GM21447 (cell line): ENCODE results near the gene HAVCR1.
"Not testable (repeated sequence)": the region's sequence is repeated elsewhere in the genome, so short reads cannot be mapped to it uniquely, and the experiment has no call there.

Experiments
- ATAC-seq: cut with Tn5 transposase; IDR thresholded peaks from one replicate; pipeline ENCODE4 v1.9.1; 2021; ENCODE audit not compliant: unreplicated experiment

Gene HAVCR1

DNA sequence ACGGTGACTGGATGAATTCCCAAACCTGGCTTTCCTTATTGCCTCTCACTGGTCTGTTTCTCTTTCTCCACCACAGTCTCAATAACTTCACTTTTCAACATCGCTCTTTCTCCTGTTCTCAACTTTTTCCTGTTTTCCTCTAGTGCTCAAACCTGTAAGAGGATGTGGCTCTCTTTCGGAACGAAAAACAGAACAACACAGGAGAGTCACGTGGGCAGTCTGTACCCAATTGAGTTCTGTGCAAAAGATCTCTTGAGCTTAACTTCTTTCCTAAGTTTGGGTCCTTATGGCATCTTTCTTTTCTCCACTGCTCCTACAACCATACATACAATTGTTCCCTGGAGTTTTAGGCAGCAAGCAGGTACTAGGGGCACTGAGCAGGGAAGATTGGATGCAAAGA is 8.9 kb downstream of the HAVCR1 start:
- ATAC-seq = peak; percentile 56

DNA sequence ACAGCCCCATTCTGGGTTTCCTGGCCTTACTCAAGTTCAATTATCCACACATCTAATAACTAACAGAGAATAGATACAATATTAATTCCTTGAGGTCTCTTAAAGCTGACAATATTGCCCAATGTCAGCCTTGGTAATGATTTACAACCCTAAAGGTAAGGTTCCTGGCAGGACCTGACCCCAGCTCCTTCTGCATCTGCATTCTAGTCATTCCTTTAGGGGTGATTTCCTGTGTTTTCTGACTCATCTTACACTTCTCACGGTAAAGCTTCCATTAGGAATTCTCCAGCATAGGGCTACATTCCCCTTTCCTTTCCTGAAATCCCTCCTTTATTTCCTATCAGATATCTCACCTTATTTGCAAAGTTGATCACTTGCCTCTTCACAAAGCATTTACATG is 9.3 kb downstream of the HAVCR1 start:
- no peak for ATAC-seq

DNA sequence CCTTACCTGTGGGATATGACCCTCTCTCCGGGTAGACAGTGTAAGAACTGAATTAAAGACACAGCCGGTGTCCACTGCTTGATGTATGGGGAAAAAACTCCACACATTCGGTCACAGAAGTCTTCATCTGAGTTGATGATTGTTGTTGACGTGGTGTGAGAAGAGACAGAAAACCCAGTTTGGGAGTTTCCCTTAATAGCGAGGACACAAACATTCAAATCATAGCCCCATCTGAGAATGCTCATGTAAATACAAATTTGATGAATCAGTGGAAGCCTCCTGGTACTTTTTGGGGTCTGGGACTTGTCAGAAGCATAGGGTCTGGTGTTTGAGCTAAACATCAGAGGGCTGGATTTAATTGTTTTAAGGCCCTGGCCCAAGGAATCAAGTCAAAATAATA is 11.0 kb downstream of the HAVCR1 start:
- ATAC-seq = no peak

DNA sequence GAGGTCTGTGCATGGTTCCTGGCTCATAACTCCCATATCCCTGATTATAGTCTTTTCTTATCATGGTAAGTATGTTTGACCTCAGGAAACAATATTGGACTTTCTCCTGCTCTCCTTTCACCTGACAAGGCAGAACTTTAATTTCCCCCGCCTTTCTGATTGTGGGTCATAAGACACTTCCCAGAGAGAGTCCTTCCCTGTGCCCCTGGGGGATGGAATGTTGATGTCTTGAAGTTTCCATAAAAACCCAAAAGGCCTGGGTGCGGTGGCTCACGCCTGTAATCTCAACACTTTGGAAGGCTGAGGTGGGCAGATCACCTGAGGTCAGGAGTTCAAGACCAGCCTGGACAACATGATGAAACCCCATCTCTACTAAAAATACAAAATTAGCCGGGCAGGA is 11.9 kb downstream of the HAVCR1 start:
- ATAC-seq = not testable (repeated sequence)

DNA sequence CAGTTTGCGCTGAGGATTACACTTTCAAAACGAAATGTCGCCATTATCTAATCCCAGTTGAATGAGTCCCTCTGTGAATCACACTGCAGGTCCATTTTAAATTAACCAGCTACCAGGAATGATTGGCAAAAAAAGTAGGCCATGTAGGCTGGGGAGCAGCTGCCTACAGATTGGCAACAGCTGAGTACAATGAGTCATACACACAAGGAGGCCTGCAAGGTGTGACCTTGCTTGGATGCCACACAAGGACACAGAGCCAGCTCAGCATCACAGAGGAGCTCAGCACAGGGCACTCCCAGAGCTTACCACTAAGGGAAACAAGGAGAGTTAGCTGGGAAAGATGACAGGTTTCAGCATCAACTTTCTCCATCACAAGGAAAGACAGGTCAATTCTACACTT is 12.9 kb downstream of the HAVCR1 start:
- no peak for ATAC-seq

DNA sequence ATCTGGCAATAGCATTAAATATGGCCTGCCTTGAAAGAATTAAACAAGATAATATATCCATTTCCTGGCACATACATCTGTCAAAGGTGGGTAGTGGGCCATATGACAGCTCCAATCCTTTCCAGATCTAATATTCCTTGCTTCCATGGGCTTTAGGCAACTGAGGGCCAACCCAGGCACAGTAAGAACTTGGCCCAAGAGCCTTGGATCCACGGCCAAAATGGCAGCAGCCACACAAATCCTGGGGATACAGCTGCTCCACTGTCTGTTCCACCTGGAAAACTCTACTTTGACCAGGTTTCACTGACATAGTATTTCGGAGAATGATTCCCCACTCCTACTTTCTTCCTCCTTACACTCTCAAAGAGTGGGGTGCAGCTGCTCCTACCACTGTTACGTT is 13.3 kb downstream of the HAVCR1 start:
- ATAC-seq = no peak

DNA sequence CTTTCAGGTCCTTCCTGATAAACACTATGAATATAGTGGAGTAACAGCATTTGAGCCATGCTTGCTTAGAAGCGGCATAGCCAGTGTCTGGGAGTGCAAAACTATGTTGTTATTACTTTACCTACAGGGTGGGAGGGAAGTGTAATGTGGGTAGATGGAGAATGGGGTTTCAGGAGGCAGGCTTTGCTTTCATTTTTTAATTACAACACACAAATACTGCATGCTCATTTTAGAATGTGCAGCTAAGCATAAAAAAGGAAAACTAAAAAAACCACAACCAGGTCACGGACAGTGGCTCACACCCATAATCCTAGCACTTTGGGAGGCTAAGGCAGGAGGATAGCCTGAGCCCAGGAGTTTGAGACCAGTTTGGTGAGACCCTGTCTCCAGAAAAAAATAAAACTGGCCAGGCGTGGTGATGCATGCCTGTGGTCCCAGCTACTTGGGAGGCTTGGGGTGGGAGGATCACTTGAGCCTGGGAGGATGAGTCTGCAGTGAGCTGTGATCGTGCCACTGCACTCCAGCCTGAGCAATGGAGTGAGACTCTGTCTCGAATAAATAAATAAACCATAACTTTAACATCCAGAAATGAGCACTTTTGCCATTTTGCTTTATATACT is 20.2 kb downstream of the HAVCR1 start:
- peak; percentile 58 for ATAC-seq

DNA sequence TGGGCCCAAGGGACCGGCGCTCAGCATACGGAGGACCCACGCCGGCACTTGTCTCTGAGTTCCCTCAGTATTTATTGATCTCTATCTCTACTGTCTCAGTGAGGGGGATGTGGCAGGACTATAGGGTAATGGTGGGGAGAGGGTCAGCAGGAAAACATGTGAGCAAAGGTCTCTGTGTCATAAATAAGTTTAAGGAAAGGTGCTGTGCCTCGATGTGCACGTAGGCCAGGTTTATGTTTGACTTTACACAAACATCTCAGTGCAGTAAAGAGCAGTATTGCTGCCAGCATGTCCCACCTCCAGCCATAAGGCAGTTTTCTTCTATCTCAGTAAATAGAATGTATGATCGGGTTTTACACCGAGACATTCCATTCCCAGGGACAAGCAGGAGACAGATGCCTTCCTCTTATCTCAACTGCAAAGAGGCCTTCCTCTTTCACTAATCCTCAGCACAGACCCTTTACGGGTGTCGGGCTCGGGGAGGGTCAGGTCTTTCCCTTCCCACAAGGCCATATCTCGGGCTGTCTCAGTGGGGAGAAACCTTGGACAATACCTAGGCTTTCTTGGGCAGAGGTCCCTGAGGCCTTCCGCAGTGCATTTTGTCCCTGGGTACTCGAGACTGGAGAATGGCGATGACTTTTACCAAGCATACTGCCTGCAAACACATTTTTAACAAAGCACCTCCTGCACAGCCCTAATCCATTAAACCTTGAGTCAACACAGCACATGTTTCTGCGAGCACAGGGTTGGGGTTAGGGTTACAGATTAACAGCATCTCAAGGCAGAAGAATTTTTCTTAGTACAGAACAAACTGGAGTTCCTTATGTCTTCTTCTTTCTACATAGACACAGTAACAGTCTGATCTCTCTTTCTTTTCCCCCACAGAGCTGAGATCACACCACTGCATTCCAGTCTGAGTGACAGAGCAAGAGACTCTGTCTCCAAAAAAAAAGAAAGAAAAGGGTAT is 24.5 kb downstream of the HAVCR1 start:
- not testable (repeated sequence) for ATAC-seq

DNA sequence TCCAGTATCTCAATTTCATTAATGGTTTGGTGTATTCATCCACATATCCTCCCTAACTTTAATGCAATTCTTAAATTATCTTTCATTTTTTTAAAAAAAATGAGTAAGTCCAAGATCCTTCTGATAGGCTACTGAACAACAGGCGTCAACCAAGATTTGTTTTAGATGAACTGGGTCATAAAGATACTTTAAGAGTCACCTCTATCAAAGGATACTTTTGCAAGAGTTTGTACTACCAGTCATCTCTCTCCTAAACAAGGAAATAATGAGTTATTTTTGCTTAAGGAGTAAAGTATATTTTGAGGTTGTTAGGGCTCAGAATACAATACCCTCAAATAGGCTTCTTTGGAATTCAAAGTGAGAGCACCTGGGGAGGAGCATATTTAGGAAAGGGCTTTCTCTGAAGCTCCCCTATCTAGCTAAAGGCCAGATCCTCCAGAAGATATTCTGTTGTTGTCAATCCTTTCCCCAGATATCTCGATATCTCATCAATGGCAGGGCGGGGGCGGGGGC is 25.8 kb downstream of the HAVCR1 start:
- ATAC-seq = no peak

DNA sequence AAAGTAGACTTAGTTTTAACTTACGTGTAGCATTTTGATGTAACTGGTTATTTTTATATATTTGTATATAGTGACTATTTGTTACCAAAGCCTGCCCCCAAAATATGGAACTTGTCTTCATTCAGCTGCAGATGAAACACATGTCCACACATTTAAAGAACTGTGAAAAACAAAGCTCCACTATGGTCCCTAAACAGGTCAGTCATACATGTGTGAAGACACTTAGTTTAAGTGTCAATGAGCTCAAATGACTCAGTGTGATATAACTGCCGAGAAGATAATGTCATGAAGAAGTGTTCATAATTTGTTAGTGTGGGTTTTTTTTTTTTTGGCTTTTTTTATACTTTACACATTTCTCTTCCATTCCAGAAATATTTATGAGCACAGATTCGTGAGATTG is 28.2 kb downstream of the HAVCR1 start:
- no peak for ATAC-seq

DNA sequence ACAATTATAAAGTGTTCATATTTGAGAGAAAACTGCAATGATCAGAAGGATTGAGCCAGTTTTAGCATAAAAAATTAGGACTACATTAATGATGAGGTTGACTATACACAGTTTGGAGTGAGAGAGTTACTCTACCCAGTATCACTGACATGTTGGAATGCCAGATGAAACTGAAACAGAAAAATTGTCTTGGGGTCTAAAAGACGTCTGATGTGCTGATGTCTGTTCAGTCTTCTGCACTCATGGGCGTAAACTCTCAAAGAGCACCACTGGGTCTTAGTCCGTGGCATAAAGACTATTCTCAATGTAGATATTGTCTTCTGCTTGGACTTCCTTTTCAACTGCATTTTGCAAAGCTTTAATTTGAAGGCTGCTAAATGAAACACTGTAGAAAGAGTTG is 29.5 kb downstream of the HAVCR1 start:
- no peak for ATAC-seq

DNA sequence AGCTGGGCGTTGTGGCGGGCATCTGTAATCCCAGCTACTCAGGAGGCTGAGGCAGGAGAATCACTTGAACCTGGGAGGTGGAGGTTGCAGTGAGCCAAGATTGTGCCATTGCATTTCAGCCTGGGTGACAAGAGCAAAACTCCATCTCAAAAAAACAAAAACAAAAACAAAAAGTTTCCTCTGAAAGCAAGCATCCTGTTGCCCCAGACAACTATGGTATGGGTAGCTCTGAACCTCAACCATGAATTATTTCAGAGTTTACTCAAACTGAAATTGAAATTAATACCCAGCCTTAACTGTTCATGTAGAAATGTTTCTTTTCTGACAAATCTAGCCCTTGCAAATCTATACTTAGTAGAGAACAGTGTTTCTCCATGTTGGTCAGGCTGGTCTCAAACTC is 31.3 kb downstream of the HAVCR1 start:
- peak; percentile 93 for ATAC-seq

DNA sequence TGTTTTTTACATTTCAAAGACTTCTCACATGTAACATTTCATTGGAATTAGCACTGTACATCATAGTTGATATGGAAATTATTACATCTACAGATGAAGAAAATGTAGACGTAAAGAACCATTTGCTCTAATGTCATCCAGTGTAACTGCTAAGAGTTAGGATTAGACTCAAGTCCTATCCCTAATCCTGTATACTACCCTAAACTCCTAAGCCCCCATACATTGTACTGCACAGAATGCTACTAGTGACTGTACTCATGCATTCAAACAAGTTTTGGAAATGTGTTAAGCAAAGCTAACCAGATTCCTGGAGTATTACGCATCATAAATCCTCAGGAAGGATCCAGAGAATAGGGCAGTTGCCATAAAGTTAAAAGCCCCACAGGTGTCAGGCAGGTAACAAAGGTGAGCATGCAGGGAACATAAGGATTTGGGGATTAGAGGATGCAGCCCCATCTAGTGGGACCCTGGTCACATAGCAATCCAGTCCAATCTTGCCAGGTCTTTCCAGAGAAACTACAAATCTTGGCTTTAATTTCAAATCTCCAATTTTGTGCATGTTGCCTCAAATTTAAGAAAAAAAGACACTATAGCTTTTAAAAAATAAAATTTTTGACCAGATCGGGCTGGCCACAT is 32.0 kb downstream of the HAVCR1 start:
- ATAC-seq = no peak

DNA sequence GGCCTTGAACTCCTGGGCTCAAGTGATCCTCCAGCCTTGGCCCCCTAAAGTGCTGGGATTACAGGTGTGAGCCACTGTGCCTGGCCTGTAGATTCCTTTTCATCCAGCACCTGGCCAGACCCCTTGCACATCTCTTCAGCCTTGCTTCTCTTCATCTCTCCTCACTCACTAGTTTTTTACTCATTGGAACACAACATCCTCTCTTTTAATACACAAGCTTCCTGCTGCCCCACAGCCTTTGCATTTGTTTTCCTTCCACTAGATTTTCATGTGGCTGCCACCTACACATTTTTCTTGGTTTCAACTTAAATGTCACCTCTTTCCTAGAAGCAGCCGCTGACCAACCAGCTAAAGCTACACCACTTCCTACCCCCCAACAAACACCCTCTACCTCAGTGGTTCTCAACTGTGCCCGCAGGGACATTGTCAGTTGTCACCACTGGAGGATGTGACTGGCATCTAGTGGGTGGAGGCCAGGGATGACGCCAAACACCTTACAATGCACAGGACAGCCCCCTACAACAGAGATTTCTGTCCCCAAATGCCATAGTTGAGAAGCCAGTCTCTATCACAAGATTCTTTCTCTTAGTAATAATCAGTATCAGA is 33.7 kb downstream of the HAVCR1 start:
- ATAC-seq = peak; percentile 47

DNA sequence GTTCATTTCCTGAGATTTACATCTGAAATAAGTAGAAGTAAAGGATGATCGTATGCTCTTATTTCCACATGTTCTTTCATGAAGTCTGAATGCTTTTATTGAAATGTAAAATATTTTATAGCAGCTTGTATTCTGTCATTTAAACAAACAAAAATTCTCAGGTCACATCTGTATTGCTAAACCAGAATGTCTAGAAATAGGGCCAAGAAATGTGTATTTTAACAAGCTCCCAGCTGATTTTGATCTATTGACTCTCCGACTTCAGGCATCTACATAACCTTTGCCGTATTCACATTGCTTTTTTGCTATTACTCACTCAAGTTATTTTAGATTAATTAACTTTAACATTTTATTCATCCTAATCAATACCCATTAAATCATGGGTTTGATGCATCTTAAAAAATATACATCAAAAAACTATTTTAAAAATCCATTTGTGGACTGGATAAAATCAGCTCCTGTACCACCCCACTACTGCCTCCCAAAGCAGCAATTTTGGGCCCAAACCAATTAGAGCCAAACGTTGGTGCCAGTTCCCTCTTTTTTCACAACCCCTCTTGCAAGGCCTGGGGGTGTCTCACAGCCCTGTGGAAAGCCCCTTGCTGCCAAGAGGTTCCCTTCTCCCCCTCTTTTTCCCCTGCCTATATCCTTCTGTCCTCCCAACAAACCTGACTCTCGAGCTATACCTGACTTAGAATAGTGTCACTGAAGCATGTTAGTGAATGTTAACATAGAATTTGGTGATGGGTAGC is 34.5 kb downstream of the HAVCR1 start:
- ATAC-seq = no peak

DNA sequence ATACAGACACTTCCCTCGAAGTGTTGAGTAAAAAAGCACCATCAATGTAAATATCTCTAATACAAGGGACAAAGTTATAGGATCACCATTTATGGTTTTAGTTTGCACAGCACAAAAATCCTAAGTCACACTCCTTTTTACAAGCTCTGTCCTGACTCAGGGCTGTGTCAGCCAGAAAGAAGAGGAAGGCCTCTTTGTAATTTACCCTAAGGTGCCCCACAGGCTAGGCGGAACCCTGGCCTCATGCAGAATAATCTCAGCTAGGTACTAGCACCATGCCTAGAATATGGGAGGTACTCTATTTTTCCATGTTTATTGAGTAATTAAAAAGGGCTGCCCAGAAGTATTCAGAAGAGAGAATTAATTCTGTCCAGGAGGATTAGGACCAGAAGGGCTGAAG is 36.9 kb downstream of the HAVCR1 start:
- no peak for ATAC-seq

DNA sequence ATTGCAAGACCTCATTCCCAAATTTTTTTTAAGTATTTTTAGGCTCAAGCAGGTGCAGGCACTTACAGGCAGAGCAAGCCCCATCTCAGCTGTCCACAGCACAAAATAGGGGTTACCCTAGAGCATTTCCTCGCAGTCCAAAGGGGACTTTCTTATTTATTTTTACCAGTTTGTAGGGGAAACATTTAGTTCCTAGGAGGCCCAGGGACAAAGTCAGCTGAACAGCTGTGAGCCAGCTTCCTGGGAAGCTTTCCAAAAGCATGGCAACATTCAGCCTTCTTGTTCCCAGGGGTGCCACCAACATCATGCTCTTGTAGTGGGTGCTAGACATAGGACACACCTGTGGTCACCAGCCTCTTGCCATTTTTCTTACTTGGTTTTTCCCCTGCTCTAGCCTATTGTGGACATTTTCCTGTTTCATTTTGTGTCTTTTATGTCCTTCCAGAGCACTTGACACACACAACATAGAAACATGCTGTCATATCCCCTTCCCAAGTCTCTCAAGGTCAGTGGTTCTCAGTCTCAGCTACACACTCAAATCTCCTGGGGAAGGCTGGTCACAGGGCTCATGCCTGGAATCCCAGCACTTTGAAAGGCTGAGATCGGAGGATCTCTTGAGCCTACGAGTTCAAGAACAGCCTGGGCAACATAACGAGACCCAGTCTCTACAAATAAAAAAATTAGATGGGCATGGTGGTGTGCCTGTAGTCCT is 38.2 kb downstream of the HAVCR1 start:
- no peak for ATAC-seq

DNA sequence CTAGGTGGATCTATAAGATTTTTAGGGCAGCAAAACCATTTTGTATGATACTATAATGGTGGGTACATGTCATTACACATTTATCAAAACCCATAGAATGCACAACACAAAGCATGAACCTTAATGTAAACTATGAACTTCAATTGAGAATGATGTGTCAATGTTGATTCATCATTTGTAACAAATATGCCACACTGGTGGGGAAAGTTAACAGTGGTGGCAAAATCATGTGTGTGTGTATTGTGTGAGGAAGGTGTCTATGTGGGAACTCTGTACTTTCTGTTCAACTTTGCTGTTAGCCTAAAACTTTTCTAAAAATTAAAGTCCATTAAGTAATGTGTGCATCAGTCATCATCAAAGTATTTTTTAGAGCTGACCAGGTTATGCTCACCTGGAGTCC is 38.9 kb downstream of the HAVCR1 start:
- no peak for ATAC-seq

DNA sequence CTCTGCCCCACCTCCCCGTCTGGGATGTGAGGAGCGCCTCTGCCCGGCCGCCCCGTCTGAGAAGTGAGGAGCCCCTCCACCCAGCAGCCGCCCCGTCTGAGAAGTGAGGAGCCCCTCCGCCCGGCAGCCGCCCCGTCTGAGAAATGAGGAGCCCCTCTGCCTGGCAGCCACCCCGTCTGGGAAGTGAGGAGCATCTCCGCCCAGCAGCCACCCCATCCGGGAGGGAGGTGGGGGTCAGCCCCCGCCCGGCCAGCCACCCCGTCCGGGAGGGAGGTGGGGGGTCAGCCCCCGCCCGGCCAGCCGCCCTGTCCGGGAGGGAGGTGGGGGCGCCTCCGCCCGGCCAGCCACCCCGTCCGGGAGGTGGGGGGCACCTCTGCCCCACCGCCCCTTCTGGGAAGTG is 44.8 kb downstream of the HAVCR1 start:
- ATAC-seq = not testable (repeated sequence)

DNA sequence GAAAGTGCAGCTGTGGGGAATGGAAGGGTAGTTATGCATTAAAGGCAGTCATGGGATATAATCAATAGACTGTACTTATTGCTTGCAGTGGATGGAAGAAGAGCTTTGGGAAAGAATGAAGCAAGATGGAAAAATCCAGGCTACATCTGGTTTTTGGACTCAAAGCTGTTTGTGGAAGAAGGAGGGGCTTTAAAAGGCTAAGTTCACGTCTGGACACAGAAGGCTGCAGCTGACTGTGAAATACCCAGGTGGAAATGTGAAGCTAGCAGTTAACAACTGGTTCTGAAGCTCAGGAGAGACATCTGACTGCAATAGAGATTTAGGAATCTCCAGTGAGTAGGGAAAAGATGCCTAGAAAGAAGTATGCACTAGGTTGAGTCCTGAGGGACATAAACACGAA is 52.7 kb downstream of the HAVCR1 start:
- no peak for ATAC-seq
